Measurements from ENCODE around the gene CDK1. TPM values are rescaled to one million over a fixed set of nuclear protein-coding genes. Genes with fewer than 3 reads are reported as not detected.
A peak's percentile ranks its signal among the peaks of the same experiment; 100 is the strongest.

Gene CDK1
- total and polyA plus RNA-seq, 2 of the 8 experiments (the other 6 are each of a cell fraction or from before 2014, with no cell fraction given): 29.4 to 111 TPM

DNA sequence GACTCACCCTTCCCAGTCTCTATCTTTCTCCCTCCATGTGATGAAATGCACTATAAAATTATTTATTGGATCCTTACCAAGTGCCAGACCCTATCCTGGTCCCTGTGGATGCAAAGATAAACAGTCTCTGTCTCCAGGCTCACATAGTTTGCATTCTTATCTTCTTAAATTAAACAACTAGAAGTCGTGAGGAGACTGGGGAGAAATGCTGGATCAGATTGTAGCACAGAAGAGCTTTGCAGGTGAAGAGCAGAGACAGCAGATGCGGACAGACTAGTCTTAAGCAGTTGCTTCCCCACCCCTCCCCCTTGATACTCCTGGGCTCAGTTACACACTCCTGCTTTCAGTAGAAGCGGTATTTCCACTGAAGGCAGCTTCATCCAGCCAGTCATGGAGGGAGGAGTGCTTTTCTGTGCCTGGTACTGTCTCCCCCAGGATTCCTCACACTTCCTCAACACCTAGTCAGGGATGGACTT is 20.8 kb upstream of the CDK1 start:
- H4K20me1 ChIP-seq (replicated peaks in 1 of 2; ENCODE audit: control insufficient read depth in 1 of 2, insufficient read depth in 2 of 2, low read length in 2 of 2): no peaks in the 10 kb centered on the region
- POLR2A ChIA-PET (ENCODE audit: partially characterized antibody): interaction anchor here (1.2 to 1.9 kb wide), 2 partner anchors 22 kb away, joined by 3 to 4 read pairs; no protein-coding TSS in a partner anchor

More for the DNA sequence above, 20.8 kb upstream of the CDK1 start:
- no peak overlapping the region for H4K8ac ChIP-seq (ENCODE audit: extremely low read depth, insufficient read depth, low read length)
- H2BK20ac ChIP-seq (ENCODE audit: low read length): no peak overlapping the region
- no peak overlapping the region for H4K5ac ChIP-seq (ENCODE audit: insufficient read length, low read depth, low read length)
- H3K4me1 ChIP-seq (replicated peaks in 1 of 4; ENCODE audit: control insufficient read depth in 3 of 4, insufficient read depth in 4 of 4, low read length in 3 of 4): peaks cover 0 to 7% (median 2%) of the 10 kb centered on the region in 4 experiments; a peak in 4 of 7 replicates
- H3K18ac ChIP-seq (ENCODE audit: extremely low read depth, low read length): peak overlapping the region; percentile 60; the same call in 1 of the 2 replicates
- no peak overlapping the region for H3K4me2 ChIP-seq (ENCODE audit: insufficient read depth in 1 of 2, low read depth in 2 of 2, low read length in 2 of 2)
- no peak overlapping the region for H4K91ac ChIP-seq (replicated peaks; ENCODE audit: insufficient read length, low read length)
- WGBS, 2 experiments (ENCODE audit: extremely low coverage in 1 of 2, insufficient coverage in 1 of 2, insufficient read length in 1 of 2, insufficient replicate concordance in 2 of 2, low coverage in 1 of 2, low lambda C conversion rate in 2 of 2, missing lambda C conversion rate in 1 of 2): 44% methylated on average over 3 of the region's 3 CpGs; no CpG with 5 or more reads in 1 of the 2 experiments
- no peak overlapping the region for H3K56ac ChIP-seq (replicated peaks; ENCODE audit: insufficient read length, low read depth, low read length)
- H2BK15ac ChIP-seq (ENCODE audit: low read length): peak overlapping the region; percentile 48; the same call in 1 of the 2 replicates
- no peaks in the 10 kb centered on the region for H3K79me1 ChIP-seq (ENCODE audit: low read depth, low read length)
- H3K9me3 ChIP-seq (ENCODE audit: insufficient read depth in 2 of 2, low read depth in 1 of 2, low read length in 1 of 2): no peaks in the 10 kb centered on the region
- no peaks in the 10 kb centered on the region for H3K27me3 ChIP-seq (replicated peaks in 1 of 4; ENCODE audit: control insufficient read depth in 3 of 4, extremely low read depth in 1 of 4, insufficient read depth in 3 of 4, low read length in 3 of 4)
- H3K27ac ChIP-seq (ENCODE audit: low read depth, low read length): no peak overlapping the region
- H3K14ac ChIP-seq (ENCODE audit: insufficient read length): no peak overlapping the region
- CTCF ChIA-PET (ENCODE audit: partially characterized antibody): interaction anchor here (1.2 to 1.6 kb wide), 2 partner anchors 9 to 14 kb away, joined by 3 to 6 read pairs; no protein-coding TSS in a partner anchor
- peak overlapping the region; percentile 89 for H2AFZ ChIP-seq (ENCODE audit: low read length)
- H2BK120ac ChIP-seq (replicated peaks; ENCODE audit: low read depth, low read length): no peak overlapping the region
- no peaks in the 10 kb centered on the region for H3K36me3 ChIP-seq (ENCODE audit: control insufficient read depth in 2 of 4, insufficient read depth in 4 of 4, low read length in 3 of 4)
- no peak overlapping the region for H2AK5ac ChIP-seq (ENCODE audit: low read depth, low read length)
- no peaks in the 10 kb centered on the region for H3K79me2 ChIP-seq (ENCODE audit: control insufficient read depth in 1 of 2, insufficient read depth in 2 of 2, low read length in 2 of 2)
- TF ChIP-seq HDAC6 (IDR thresholded peaks at IDR 0.05; ENCODE audit: low read depth, low read length) (no peak), RAD21 (IDR thresholded peaks at IDR 0.05 in 1 of 2, conservative IDR thresholded peaks at IDR 0.05 in 1 of 2; ENCODE audit: low read depth in 2 of 2, low read length in 2 of 2) (no peak), SIN3A (conservative IDR thresholded peaks at IDR 0.05 in 1 of 2, IDR thresholded peaks at IDR 0.05 in 1 of 2; ENCODE audit: low read depth in 1 of 2, low read length in 2 of 2) (no peak), JUND (IDR thresholded peaks at IDR 0.05; ENCODE audit: low read length) (no peak), CEBPB (IDR thresholded peaks at IDR 0.05; ENCODE audit: low read depth, low read length) (no peak), PHF8 (conservative IDR thresholded peaks at IDR 0.05; ENCODE audit: low read depth, low read length) (no peak), POLR2AphosphoS5 (IDR thresholded peaks at IDR 0.05; ENCODE audit: low read depth, low read length) (no peak)
- no peak overlapping the region for H3K9ac ChIP-seq (replicated peaks in 1 of 4; ENCODE audit: extremely low read depth in 1 of 4, low read depth in 3 of 4, low read length in 3 of 4)
- H3K4ac ChIP-seq (replicated peaks; ENCODE audit: insufficient read length, low read depth, low read length): no peak overlapping the region
- no peak for DNase-seq (ENCODE audit: low read depth in 1 of 2, low spot score in 2 of 2)
- H3K23ac ChIP-seq (ENCODE audit: insufficient read length): no peak overlapping the region
- FAIRE-seq: no peak
- no peaks in the 10 kb centered on the region for H3K23me2 ChIP-seq (ENCODE audit: low read depth, low read length)
- no peak overlapping the region for H2BK5ac ChIP-seq (ENCODE audit: low read depth, low read length)
- no peak overlapping the region; the same call in 1 of the 2 replicates for H2BK12ac ChIP-seq (ENCODE audit: low read depth, low read length)
- no peak overlapping the region for H3K4me3 ChIP-seq (ENCODE audit: extremely low read depth in 1 of 4, insufficient read depth in 2 of 4, low read depth in 3 of 4, low read length in 4 of 4)

All from H1 (cell line).